HG03439 (cell line): Measurements from ENCODE around the gene FAM168A.

ENCODE experiments used
- ATAC-seq: cut with Tn5 transposase; IDR thresholded peaks from one replicate; pipeline ENCODE4 v1.9.1; 2021; ENCODE audit warnings: mild to moderate bottlenecking, moderate library complexity; ENCODE audit not compliant: unreplicated experiment

The FAM168A gene

DNA sequence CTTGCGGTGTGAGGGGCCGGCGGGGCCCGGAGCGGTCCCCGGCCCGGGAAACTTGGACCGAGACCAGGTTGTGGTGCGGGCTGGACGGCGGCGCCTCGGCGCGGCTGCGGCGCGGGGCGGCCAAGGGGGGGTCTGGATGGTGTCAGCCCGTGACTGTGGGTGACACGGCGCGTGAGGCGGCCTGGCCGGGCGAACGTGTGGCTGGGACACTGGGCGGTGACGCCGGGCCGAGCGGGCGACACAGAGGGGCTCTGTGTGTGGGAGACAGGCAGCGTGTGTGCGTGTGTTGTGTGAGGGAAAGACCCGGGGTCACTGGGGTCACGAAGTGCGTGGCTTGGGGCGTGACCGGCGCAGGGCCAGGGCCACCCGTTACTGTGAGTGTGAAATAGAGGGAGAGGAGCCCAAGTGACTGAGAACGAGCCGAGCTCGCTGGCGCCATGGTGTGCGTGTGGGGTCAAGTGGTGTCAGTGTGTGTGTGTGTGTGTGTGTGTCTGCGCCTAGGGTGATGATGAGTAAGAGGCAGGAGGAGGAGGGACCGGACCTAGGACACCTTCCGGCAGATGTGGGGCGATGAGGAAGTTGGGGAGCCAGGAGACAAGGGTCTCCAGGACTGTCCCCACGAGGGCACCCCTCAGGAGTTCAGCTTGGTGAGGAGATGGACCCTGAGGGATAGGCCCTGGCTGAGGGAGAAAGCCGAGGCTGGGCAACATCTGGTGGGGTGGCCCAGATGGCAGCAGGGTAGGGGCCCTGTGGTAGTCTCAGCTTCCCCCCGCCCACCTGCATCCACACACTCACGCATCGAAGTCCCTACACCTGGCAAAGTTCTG is 220.9 kb downstream of the FAM168A start:
- ATAC-seq = peak; percentile 4

GRCh38 chr11:73376160-73376802 is 221.6 kb downstream of the FAM168A start, which contains the start of gene RELT:
Gene RELT (plus strand): TSS chr11:73376399. CDS start chr11:73389137, 12,738 bp downstream.
- peak; percentile 71 for ATAC-seq

- ATAC-seq = no peak
Observed at GRCh38 chr11:73375830-73376159, 222.1 kb downstream of the FAM168A start.

- ATAC-seq = no peak
Observed at GRCh38 chr11:73374151-73374550, 223.8 kb downstream of the FAM168A start.

DNA sequence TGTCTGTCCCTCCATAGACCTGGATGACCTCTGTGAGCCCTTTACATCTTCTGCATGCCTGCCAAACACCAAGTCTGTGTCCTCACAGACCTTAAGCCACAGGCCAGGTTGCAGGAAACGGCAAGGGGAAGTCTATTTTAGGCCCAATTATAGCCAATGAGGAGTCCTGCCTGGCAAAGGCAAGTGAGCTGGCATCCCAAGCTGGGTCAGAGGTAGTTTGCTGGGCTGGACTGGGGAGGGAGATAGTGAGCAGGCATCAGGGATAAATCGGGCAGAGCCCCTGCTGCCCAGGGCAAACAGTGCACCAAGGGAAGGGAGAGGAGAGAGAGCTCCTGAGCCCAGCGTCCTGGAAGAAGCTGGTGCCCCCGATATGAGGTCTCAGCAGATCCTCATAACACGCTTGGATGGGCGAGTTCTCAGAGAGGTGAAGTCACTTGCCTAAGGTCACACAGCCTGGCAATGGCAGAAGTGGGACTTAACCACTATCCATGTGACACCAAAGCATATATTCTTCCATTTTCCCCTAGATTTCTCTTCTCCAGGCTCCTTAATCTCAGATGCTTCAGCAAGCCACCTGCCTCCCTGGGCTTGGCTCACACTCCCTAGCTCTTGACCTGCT is 225.4 kb downstream of the FAM168A start:
- ATAC-seq = no peak

DNA sequence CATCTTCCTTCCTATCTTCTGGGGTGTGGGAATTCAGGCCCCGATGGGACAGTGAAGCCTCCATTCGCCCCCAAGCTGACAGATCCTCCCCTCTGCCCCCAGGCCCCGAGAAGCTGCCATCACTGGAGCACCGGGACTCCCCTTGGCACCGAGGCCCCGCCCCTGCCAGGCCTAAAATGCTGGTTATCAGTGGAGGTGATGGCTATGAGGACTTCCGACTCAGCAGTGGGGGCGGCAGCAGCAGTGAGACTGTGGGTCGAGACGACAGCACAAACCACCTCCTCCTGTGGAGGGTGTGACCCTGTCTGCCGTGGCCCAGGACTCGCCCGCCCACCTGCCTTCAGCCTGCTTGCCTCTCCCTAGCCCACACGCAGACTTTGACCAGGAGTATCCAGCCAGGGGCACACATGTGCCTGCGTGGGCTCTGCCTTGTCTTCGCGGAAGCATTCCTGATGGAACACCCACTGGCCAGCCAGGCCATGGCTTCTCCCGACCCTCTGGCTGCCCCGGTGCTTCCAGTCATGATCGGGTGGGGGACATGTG is 230.4 kb downstream of the FAM168A start:
- ATAC-seq = no peak

GRCh38 chr11:73366953-73367352 is 231.0 kb downstream of the FAM168A start:
- no peak for ATAC-seq

- no peak for ATAC-seq
Observed at GRCh38 chr11:73366265-73366610, 231.7 kb downstream of the FAM168A start.

DNA sequence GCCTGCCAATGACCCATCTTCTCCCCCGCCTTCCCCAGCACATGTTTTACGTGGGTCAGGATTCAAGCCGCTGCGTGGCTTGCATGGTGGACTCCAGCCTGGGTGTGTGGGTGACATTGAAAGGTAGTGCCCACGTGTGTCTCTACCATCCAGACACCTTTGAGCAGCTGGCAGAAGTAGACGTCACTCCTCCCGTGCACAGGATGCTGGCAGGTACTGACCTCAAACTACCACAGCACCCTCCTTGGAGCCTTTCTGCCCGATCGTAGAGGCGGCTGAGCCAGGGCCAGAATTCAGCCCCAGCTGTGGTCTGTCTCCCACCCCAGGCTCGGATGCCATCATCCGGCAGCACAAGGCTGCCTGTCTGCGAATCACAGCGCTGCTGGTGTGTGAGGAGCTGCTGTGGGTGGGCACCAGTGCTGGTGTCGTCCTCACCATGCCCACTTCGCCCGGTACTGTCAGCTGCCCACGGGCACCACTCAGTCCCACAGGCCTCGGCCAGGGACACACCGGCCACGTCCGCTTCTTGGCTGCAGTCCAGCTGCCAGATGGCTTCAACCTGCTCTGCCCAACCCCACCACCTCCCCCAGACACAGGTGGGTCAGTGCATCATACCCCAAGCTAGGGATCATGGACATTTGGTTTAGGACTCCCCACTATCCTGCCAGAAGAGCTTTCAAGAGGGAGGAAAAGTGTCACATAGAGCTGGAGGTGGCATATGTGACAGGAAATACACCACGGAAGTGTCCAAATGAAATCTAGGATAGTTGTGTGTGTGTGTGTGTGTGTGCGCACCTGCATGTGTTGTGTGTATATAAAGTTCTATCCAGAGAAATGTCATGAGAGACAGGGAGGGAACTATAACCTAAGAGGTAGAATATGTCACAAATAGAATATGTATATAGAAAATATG is 232.3 kb downstream of the FAM168A start:
- ATAC-seq = no peak

DNA sequence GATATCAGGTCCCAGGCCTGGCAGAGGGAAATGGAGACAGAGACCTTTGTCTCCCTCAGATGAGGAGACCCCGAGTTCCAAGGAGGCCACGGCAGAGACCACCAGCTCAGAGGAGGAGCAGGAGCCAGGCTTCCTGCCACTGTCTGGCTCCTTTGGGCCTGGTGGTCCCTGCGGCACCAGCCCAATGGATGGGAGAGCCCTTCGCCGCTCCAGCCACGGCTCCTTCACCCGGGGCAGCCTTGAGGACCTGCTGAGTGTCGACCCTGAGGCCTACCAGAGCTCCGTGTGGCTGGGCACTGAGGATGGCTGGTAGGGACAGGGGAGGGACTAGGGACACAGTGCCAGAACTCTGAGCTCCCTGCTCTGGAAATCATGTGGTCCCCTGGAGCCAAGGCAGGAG is 234.8 kb downstream of the FAM168A start:
- ATAC-seq = no peak

DNA sequence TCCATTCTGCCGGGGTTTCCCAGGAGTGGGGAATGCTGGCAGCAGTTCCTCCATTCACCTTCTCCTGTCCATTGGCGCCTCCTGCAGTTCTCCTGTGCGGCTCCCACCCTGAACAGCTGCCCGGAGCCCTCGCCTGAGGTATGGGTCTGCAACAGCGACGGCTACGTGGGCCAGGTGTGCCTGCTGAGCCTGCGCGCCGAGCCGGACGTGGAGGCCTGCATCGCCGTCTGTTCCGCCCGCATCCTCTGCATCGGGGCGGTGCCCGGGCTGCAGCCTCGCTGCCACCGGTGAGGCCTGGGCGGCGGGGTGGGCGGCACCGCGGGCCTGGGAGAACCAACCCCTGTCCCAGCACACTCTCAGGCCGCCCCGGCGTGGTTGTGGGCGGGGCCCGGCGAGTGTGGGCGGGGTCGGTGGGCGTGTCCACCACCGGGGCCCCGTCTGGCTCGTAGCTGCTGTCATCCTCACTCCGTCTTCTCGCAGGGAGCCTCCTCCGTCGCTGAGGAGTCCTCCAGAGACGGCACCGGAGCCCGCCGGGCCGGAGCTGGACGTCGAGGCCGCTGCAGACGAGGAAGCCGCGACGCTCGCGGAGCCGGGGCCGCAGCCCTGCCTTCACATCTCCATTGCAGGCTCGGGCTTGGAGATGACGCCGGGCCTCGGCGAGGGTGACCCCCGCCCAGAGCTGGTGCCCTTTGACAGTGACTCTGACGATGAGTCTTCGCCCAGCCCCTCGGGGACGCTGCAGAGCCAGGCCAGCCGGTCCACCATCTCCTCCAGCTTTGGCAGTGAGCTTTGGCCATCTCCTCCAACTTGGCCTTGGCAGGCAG is 235.7 kb downstream of the FAM168A start:
- ATAC-seq = no peak

DNA sequence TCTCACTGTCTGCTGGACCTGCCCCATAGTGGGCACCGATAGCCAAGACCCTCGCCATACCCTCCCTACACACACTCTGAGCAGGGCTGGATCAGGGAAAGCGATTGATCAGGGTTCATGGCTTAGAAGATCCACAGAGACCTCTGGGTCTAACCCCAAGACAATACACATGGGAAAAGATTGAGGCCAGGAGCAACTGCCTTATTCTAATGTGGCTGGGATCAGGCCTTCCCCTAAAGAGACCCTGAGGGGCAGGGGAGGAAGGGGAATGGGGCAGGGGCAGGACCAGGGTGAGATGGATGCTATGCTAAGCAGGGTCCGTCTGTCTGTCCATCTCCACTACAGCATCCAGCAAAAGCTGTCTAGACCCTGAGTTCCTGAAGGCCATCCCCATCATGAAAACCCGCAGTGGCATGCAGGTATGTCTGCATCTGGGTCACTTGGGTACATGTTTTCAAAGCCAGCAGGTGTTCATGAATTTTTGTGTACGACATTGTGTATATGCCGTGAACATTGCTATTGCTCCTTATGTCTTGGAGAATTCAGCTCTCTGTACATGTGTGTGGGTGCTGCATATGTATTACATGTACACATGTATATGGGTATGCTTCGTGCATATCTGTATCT is 237.1 kb downstream of the FAM168A start:
- no peak for ATAC-seq

DNA sequence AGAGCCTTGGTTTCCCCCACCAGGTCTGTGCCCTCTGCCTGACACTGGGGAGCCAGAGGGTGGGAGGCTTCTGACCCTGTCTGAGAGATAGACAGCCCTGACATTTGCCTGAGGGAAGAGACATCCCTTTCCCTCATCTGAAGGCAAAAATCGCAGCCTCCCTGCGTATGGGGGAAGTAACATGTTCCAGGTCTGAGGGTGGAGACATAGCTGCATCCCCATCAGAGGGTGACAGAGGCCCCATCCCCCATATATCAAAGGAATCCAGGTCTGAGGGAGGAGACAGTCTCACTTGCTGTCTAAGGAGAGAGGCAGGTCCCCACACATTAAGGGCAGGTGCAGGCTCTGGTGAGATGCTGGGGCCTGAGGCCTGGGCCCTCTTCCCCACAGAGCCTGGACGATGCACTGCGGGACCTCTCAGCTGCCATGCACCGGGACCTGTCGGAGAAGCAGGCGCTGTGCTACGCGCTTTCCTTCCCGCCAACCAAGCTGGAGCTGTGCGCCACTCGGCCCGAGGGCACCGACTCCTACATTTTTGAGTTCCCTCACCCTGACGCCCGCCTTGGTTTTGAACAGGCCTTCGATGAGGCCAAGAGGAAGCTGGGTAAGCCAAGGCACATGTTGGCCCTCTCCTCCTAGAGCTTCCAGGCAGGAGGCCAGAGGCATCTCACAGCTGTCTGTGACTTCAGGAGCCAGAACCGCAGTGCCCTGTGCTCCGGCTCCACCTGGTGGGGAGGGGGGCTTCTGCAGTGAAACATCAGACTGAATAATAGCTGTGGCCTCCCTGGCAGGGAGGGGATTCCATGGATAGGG is 237.8 kb downstream of the FAM168A start:
- no peak for ATAC-seq

DNA sequence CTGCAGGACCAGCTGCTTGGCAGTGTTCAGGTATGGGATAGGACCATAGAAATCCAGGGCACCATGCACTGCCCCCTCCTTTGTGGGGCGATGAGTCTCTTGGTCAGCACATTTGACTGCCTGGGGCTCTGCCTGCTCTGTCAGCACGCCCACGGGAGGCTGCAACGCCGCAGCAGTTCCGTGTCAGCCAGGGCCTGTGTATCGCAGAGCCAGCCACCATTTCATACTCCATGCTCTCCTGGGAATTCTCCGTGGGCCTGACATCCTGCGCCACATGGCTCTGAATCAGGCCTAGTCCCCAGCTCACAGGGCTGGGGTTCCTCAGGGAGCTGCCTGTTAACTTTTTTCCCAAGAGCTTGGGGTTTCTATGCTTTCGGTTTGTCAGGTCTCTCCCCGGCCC is 238.6 kb downstream of the FAM168A start:
- no peak for ATAC-seq

DNA sequence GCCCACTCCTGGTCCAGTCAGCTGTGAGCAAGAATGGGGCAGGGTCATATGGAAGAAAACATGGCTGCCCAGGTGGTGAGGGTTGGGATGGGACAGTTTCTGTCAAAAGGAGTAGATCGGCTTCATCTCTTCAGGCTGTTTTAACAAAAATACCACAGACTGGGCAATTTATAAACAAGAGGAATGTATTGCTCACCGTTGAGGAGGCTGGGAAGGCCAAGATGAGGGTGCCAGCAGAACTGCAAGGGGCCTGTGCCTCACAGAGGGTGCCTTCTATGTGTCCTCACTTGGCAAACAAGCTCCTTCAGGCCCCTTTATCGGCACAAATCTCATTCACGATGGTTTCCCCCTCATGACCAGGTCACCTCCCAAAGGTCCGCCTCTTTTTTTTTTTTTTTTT is 239.8 kb downstream of the FAM168A start:
- ATAC-seq = no peak

- no peak for ATAC-seq
Observed at GRCh38 chr11:73356979-73357860, 240.7 kb downstream of the FAM168A start.

DNA sequence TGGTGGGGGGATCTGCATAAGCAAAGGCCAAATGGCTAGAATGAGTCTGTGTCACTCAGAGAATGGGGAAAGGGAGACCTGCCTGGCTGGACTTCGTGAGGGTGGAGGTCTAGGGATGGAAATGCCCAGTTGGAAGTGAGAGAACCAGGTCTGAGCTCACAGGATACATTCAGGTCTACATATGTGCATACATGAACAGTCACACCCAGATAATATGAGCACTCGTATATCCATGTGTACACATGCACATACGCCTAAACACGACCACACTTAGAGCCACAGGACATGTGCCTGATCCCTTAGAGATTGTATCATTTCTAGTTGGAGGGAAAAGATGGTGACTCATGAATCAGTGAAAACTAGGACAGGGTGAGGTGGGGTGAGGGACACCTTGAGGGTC is 242.8 kb downstream of the FAM168A start:
- no peak for ATAC-seq

DNA sequence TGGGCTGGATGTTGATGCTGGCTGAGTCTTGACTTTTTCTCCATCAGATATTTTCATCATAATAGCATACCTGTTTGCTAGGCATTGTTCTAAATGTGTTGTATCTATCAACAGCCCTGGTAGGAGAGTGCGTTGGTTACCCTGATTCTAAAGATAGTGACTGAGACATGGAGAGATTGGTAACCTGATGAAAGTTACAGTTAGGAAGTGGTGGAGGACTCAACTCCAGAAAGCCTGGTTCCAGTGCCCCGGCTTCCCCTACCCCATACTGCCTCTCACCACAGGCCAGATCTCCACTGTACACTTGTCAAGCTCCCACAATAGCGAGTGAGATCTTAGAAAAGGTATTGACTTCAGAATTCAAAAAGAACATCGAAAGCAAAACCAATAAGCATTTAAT is 244.5 kb downstream of the FAM168A start:
- no peak for ATAC-seq
